Adipocyte (in vitro differentiated cells): ENCODE results near the gene CPEB4.

Source experiments
- DNase-seq: peaks from one replicate; pipeline ENCODE4 v3.0.0-alpha.2; 2015; ENCODE audit warnings: low read depth
- H3K27me3 ChIP-seq: replicated peaks from 2 replicates; pipeline ENCODE4 v1.7.0; 2013; ENCODE audit warnings: mild to moderate bottlenecking, low read length, moderate library complexity; ENCODE audit not compliant: control insufficient read depth, insufficient read depth
- H3K36me3 ChIP-seq: 2 replicates; pipeline ENCODE4 v1.7.0; 2013; ENCODE audit warnings: low read length, mild to moderate bottlenecking, moderate library complexity; ENCODE audit not compliant: control insufficient read depth, insufficient read depth, severe bottlenecking
- H3K4me1 ChIP-seq: 2 replicates; pipeline ENCODE4 v1.7.0; 2013; ENCODE audit warnings: mild to moderate bottlenecking, low read length, moderate library complexity; ENCODE audit not compliant: control insufficient read depth, insufficient read depth
- H3K4me3 ChIP-seq: 2 replicates; pipeline ENCODE4 v1.7.0; 2013; ENCODE audit warnings: mild to moderate bottlenecking, low read length, moderate library complexity
- H3K9ac ChIP-seq: 2 replicates; pipeline ENCODE4 v1.7.0; 2013; ENCODE audit warnings: mild to moderate bottlenecking, low read length, moderate library complexity
- H3K9me3 ChIP-seq: 2 replicates; pipeline ENCODE4 v1.7.0; 2013; ENCODE audit warnings: mild to moderate bottlenecking, low read length, moderate library complexity; ENCODE audit not compliant: control insufficient read depth

The CPEB4 gene

DNA sequence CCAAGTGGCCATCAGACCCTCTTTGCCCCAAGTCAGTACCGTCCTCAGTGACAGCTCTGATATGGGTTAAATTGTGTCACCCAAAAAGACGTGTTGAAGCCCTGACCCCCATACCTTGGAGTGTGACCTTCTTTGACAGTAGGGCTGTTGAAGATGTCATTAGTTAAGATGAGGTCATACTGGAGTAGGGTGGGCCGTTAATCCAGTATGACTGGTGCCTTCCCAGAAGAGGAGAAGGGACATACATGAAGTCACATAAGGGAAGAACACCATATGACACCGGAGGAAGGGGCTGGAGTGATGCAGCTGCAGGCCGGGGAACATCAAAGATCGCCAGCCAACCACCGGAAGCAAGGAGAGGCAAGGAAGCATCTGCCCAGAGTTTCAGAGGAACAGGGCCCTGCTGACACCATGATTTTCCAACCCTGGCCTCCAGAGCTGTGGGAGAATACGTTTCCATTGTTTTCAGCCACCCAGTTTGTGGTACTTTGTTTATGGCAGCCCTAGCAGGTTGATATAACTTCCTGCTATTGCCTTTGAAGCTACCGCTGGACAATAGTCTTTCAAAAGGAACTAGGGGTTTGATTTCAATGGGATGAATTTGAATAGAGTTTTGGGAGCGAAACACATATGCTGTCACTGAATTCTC is 36.4 kb upstream of the CPEB4 start:
- Histone ChIP-seq H3K9ac (no peak overlapping the region), H3K36me3 (no peaks in the 10 kb centered on the region), H3K27me3 (no peaks in the 10 kb centered on the region), H3K9me3 (peaks cover 21% of the 10 kb centered on the region), H3K4me3 (no peak overlapping the region), H3K4me1 (peaks cover 5% of the 10 kb centered on the region)
- no peak for DNase-seq

DNA sequence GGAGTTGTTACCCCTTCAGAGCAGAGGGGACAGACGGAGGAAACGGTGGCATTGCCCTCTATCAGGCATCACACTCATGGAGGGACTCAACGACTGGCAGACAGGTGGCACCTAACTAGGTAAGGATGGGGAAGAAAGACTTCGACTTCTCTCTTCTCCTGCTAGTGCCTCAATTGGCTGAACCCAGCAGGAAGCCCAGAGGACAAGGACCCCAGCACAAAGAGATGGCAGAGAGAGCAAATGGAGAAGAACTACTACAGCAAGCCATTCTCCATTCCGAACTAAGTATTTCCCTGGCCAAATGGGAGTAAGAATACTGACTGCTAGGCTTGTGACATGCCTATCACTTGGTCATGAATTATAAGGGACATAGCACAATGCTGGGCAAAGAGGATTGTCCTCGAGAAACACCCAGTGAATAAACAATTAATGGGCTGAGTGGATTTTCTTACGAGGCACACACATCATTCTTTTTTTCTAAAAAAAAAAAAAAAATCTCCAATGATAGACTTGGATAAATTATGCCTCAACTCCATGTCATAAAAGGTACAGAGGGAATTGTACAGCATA is 35.3 kb upstream of the CPEB4 start:
- Histone ChIP-seq H3K4me3 (no peak overlapping the region), H3K9ac (no peak overlapping the region), H3K4me1 (peaks cover 5% of the 10 kb centered on the region), H3K36me3 (no peaks in the 10 kb centered on the region), H3K27me3 (no peaks in the 10 kb centered on the region), H3K9me3 (peaks cover 19% of the 10 kb centered on the region)
- DNase-seq: no peak

DNA sequence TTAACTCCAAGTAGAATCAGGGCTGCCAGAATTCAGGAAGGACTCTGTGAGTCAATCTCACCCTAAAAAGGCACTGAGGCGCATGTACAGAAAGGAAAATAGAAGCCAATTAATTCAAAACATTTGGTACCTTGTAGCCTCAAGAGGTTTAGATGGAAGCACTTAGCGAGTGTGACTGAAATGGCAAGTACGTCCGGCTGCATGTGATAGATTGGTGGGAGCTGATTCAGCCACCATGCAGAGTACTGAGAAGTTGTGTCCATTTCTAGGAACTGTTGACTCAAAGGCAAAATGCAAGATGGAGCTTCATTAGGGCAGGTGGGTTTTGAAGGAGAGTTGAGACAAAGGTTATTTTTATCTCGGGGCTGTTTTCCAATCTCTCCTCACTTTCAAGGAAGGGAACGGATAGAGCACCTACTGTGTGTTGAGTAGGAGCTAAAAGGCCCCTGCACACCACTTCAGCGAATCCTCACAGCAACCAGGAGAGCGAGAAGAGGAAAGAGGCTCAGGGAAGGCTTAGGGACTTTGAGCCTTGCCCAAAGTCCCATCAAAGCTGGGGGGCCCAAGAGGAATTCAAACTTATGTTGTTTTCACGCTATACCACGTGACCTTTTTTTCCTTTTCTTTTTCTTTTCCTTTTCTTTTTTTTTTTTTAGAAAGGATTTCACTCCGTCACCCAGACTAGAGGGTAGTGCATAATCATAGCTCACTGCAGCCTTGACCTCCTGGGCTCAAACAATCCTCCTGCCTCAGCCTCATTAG is 34.6 kb upstream of the CPEB4 start:
- no peaks in the 10 kb centered on the region for H3K27me3 ChIP-seq
- H3K4me3 ChIP-seq: no peak overlapping the region
- H3K36me3 ChIP-seq: no peaks in the 10 kb centered on the region
- no peak for DNase-seq
- H3K9me3 ChIP-seq: peaks cover 12% of the 10 kb centered on the region
- H3K4me1 ChIP-seq: peaks cover 5% of the 10 kb centered on the region
- no peak overlapping the region for H3K9ac ChIP-seq

DNA sequence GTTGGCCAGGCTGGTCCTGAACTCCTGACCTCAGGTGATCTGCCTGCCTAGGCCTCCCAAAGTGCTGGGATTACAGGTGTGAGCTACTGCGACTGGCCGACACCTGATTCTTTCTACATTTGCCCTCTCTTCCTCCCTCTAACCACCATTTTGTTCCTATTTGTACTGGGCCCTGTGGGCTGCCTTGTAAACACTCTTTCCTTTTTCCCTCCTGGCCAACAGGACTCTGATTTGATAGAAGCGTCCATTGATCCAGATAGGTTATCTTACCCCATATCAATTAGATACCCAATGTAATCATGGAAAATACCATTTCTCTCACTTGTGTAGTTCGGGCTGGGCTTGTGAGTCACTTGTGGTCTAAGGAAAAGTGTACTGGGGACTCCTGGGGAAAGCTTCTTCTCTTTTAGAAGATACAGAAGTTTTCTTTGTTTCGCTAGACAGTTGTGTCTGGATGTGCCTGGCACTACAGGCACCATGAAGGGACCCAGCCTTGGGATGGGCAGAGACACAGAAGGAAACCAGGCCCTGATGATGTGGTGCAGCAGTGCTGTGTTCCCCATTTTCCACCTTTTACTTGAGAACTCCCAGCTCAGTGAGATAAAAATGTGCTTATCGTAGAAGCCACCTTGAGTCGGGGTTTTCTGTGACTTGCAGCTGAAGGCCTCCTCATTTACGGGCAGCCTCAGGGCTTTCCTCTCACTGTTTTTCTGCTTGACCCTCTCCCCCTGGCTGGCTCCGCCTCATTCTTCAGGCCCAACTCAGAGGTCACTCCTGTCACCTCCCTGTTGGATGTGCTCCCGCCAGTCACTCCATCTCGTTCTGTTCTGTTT is 32.8 kb upstream of the CPEB4 start:
- Histone ChIP-seq H3K4me3 (no peak overlapping the region), H3K36me3 (no peaks in the 10 kb centered on the region), H3K9ac (no peak overlapping the region), H3K9me3 (no peaks in the 10 kb centered on the region), H3K4me1 (peaks cover 5% of the 10 kb centered on the region), H3K27me3 (peaks cover 5% of the 10 kb centered on the region)
- no peak for DNase-seq

DNA sequence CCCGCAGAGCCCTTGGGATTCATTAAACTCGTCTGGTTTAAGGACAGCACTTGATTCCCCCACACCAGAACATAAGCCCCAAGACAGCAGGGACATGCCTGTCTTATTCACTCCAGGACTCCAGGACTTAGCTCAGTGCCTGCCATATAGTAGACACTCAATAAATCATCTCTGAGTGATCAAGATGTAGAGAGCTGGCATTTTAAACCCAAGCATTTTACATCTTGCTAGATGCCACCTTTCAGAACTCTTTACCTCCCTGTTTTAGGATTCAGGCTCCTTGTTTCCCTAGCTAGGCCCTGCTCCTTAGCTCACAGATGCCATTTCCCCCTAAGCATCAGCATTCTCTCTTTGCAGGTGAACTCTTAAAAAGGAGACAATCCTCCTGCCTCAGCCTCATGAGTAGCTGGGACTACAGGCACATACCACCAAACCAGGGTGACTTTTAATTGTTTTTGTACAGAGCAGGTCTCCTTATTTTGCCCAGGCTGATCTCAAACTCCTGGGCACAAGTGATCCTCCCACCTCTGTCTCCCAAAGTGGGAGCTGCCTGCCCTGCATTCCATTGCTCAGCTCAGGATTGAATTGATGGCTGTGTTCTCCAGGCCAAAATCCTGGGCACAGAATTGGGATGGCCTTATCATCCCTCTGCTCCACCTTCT is 32.0 kb upstream of the CPEB4 start:
- Histone ChIP-seq H3K4me1 (peaks cover 5% of the 10 kb centered on the region), H3K4me3 (no peak overlapping the region), H3K36me3 (no peaks in the 10 kb centered on the region), H3K9me3 (no peaks in the 10 kb centered on the region), H3K9ac (no peak overlapping the region), H3K27me3 (peaks cover 7% of the 10 kb centered on the region)
- DNase-seq: no peak

DNA sequence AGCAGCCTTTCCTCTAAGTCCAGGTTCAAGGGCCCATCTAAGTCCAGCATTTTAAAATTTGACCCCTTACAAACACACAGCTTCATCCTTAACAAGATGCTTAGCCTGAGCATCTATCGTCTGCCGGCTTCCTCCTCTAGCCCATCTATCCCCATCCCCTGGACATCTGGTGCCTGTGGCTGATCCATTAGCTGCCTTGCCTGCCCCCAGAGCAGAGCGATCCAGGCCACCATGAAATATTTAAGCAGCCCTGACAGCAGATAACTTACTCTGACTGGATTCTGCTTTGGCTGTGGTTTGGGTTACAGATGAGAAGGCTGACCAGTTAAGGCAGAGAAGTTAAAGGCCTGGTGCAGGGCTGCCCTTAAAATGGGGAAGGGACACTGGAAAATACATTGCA is 30.9 kb upstream of the CPEB4 start:
- H3K27me3 ChIP-seq: peaks cover 10% of the 10 kb centered on the region
- no peak overlapping the region for H3K9ac ChIP-seq
- H3K4me3 ChIP-seq: no peak overlapping the region
- H3K9me3 ChIP-seq: no peaks in the 10 kb centered on the region
- no peaks in the 10 kb centered on the region for H3K36me3 ChIP-seq
- H3K4me1 ChIP-seq: peaks cover 5% of the 10 kb centered on the region
- no peak for DNase-seq

DNA sequence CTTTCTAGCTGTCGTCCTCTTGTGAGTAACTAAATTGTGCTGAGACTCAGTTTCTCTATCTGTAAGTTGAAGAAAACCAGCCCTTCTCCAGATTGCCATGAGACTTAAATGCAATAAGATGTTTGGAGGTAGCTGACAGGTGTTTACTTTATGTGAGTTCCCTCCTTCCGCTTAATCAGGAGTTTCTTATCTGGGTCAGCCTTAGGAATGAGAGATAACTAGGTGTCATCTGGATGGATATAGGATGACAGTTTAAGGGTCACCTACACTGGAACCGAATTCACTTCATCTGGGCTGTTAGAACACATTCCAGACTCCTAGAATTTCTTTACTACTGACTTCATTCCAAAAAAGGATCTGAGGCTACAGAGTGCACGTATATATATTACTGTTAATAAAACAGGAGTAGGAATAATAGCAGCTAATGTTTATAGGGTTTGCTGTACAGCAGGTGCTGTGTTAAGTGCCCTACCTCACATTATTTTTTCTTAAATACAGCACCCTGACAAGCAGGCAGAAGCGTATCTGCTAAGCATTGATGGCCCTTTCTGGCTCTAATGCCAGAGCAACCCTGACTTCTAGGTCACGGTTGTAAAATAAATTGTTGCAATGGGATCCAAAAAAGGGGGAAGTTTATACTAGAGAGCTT is 30.0 kb upstream of the CPEB4 start:
- peaks cover 10% of the 10 kb centered on the region for H3K27me3 ChIP-seq
- H3K9ac ChIP-seq: no peak overlapping the region
- no peaks in the 10 kb centered on the region for H3K36me3 ChIP-seq
- no peak for DNase-seq
- peaks cover 5% of the 10 kb centered on the region for H3K4me1 ChIP-seq
- no peak overlapping the region for H3K4me3 ChIP-seq
- no peaks in the 10 kb centered on the region for H3K9me3 ChIP-seq

DNA sequence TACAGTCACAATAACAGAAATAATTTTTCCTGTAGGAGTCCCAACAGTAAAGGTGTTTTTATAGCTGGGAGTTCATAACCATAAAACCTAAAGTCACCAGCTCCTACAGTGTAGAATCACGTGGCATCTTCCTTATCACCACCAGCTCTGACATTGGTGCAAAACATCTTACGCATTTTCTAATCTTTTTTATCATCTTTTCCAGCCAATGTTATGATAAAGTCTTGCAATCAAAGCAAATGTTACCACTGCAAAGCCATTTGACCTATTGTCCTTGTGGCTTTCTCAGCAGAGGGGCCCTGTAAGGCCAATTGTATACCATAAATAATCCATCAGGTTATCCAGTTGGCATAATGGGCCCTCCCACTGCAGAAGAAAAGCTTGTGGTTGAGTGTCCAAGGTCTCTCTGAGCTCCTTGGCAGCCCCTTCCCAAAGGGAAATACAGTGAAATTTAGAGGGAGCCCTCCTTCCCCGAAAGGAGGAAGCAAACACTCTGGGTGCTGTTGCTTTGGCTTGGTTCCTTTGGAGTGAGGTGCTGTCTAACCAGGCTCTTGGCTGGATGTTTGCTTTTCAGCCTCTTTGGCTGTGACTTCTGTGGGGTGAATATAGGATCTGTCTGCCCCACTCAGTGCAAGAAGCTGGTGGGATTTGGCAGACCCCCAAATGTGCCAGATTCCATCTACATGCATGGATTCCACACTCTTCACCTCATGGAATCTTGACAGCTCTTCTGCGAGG is 29.3 kb upstream of the CPEB4 start:
- Histone ChIP-seq H3K36me3 (no peaks in the 10 kb centered on the region), H3K9me3 (no peaks in the 10 kb centered on the region), H3K9ac (no peak overlapping the region), H3K4me3 (no peak overlapping the region), H3K27me3 (peaks cover 10% of the 10 kb centered on the region), H3K4me1 (peaks cover 5% of the 10 kb centered on the region)
- DNase-seq: no peak

DNA sequence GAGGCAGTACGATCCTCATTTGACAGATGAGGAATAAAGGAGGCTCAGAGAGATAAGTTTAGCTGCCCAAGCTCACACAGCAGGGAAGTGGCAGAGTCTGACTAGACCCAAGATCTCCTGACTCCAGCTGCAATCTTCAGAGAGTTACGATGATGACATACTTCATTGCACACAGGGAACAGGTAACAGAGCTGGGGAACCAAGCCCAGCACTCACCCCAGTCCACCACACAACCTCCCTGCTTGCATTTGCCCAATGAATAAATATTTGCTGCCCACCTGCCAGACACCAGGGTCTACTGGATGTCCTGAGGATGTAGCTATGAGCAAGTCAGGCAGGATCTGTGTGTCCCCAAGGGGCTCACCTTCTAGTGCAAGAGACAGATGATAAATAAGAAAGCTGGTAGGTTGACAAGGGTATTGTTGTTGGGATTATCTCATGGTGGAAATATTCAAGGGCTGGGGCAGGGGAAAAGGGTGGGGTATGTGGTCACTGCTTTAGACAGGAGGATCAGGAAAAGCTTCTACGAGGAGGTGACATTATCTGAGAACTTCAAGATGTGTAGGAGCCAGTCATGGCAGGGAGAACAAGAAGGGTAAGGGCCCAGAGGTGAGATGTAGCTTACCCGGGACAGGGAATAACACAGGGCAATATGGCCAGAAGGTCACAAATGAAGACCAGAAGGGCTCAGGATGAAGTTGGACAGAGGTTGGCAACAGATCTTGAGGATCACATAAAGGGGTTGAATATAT is 28.6 kb upstream of the CPEB4 start:
- DNase-seq: no peak
- H3K9ac ChIP-seq: no peak overlapping the region

More for the DNA sequence above, 28.6 kb upstream of the CPEB4 start:
- H3K4me3 ChIP-seq: no peak overlapping the region
- peaks cover under 1% of the 10 kb centered on the region for H3K4me1 ChIP-seq
- peaks cover 10% of the 10 kb centered on the region for H3K27me3 ChIP-seq
- no peaks in the 10 kb centered on the region for H3K36me3 ChIP-seq
- no peaks in the 10 kb centered on the region for H3K9me3 ChIP-seq
